HepG2 (cell line): ENCODE data around the gene RPH3AL.

Experiments used
- ARHGAP35 ChIP-seq: sonication (generic); formaldehyde crosslinking; IDR thresholded peaks from 2 replicates; pipeline ENCODE4 v1.9.0; 2022; ENCODE audit warnings: mild to moderate bottlenecking, inconsistent platforms, moderate library complexity, missing genetic modification reagents, borderline replicate concordance
- HMGA1 ChIP-seq: sonication (generic); formaldehyde crosslinking; conservative IDR thresholded peaks from 2 replicates; pipeline ENCODE4 v1.4.0; 2020; ENCODE audit warnings: missing genetic modification reagents

DNA sequence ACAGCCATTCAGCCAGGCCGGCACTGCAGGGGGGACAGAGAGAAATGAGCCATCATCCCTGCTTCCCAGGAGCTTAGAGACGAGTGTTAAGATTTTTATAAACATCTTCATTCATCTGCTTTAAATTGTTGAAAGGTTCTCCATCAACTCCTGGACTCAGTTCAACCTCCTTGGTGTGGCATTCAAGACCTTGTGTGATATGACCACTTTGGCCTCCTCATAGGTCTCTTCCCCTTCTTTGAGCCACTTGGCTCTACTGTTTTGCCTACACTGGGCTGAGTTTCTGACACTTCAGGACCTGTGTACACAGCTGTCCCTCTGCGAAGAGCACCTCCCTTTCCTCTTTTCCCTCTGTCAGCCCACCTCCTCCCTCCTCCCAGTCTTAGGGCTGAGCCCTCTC lies 175.5 kb downstream of the RPH3AL start:
- TF ChIP-seq ARHGAP35 (CRISPR knock-in tag) = no peak
- no peak for TF ChIP-seq HMGA1 (CRISPR knock-in tag)
